SK-N-MC (cell line): ENCODE data around the gene KCNG2.

Experiments
- EZH2 ChIP-seq: fragments of 200-600 bp; sonication (generic); IDR thresholded peaks from one replicate; pipeline ENCODE4 v1.6.1; 2017; ENCODE audit warnings: antibody characterized with exemption
- POLR2AphosphoS5 ChIP-seq: IDR thresholded peaks from 2 replicates; pipeline ENCODE4 v1.6.1; 2012; ENCODE audit warnings: mild to moderate bottlenecking, low read depth, low read length, borderline replicate concordance

GRCh38 chr18:79936641-79937040 lies 138.9 kb downstream of the KCNG2 start:
- no peak for TF ChIP-seq POLR2AphosphoS5
- no peak for TF ChIP-seq EZH2
